Measurements from ENCODE around the gene SLC36A1.

DNA sequence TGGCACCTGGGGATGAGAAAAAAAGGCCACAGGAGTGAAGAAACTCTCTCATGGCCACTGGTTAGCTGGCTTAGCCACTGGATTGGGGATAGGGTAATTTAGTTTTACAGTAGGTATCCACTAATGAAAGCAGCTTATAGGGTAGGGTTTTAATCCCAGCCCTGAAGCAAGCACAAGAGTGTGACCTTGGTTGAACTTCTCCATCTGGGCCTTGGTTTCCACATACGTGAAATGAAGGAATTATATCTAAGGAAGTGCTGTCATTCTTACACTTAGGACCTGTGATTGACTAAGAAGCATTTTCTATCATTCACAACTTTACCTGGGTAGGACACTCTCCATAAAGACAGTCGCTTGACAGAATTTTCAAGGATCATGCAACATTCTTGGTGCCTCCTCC is 94.2 kb downstream of the SLC36A1 start:
- TF ChIP-seq, protein P1, sequence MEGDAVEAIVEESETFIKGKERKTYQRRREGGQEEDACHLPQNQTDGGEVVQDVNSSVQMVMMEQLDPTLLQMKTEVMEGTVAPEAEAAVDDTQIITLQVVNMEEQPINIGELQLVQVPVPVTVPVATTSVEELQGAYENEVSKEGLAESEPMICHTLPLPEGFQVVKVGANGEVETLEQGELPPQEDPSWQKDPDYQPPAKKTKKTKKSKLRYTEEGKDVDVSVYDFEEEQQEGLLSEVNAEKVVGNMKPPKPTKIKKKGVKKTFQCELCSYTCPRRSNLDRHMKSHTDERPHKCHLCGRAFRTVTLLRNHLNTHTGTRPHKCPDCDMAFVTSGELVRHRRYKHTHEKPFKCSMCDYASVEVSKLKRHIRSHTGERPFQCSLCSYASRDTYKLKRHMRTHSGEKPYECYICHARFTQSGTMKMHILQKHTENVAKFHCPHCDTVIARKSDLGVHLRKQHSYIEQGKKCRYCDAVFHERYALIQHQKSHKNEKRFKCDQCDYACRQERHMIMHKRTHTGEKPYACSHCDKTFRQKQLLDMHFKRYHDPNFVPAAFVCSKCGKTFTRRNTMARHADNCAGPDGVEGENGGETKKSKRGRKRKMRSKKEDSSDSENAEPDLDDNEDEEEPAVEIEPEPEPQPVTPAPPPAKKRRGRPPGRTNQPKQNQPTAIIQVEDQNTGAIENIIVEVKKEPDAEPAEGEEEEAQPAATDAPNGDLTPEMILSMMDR (conservative IDR thresholded peaks at IDR 0.05; ENCODE audit: low read length) = no peak
- TF ChIP-seq EZH2phosphoT487 (IDR thresholded peaks at IDR 0.05; ENCODE audit: borderline replicate concordance, low read depth, low read length) = no peak
